HG02852 (cell line): ENCODE data around the gene GUK1.

Experiments used
- ATAC-seq: cut with Tn5 transposase; IDR thresholded peaks from one replicate; pipeline ENCODE4 v1.9.1; 2021; ENCODE audit warnings: mild to moderate bottlenecking, moderate library complexity; ENCODE audit not compliant: unreplicated experiment

Gene GUK1

DNA sequence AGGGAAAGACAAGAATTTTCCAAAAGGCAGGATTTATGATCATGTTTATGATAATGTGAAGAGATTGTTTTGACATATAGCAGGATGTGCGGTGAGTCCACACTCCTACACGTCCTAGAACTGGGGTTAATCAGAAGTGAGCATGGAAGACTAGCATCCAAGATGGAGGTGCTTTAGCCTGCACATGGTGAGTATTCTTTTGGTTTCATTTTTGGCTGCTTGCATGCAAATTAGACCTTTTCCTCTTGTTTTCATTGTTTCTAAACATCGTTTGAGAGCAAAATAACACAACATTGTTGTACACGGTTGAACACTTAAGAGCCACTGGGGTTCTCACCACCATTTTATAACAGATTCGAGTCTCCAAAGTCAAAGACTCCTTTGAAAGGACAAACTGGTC is 14.9 kb upstream of the GUK1 start:
- ATAC-seq = no peak

DNA sequence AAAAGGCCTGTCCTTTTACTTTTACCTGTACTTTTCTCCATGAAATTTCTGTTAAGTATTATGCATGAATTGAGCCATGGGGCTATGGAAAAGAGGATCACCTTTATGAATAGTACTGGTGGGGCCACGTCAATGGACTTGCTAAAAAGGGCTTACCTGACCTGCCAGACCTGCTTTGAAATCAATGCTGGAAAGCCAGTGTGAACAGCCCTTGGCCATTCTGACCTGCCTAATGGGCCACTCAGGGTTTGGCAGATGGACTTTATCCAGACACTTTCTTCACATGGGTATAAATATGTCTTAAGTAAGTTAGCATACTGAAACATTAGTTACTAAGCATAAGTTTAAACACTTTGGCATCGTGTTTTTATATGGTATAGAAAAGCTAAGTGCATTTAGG is 8.3 kb upstream of the GUK1 start:
- no peak for ATAC-seq

DNA sequence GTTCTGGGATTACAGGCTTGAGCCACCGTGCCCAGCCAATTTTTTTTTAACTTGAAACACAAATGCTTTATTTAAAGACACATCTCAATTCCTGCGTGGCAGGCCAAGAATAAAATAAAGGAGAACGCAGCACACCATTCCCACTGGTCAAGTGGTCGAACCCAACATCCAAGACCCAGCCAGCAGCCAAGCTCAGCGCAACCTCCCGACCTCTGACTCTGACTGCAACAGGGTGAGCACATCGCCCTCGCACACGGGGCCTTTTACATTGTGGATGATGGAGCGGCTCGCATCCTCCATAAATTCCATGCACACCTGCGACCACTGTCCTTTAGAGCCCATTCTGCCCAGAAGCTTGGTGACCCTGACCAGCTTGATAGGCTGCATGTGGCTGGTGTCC is 5.5 kb upstream of the GUK1 start:
- no peak for ATAC-seq

DNA sequence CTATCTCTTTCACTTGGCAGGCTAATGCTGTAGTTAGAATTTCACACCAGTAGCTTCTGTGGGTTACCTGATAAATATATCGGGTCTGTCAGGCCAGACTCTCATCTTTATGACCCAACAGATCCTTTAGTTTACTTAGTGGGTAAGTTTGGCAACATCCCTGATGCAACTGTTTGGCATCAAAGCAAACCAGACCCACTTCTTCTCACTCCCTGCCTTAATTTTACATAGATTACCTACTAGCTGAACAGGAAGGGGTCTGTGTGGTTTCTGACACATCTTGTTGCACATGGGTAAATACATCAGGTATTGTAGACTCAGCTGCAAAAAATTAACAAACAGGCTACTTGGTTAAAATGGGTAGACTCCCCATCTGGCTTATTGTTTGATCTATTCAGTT is 3.2 kb upstream of the GUK1 start:
- ATAC-seq = no peak

DNA sequence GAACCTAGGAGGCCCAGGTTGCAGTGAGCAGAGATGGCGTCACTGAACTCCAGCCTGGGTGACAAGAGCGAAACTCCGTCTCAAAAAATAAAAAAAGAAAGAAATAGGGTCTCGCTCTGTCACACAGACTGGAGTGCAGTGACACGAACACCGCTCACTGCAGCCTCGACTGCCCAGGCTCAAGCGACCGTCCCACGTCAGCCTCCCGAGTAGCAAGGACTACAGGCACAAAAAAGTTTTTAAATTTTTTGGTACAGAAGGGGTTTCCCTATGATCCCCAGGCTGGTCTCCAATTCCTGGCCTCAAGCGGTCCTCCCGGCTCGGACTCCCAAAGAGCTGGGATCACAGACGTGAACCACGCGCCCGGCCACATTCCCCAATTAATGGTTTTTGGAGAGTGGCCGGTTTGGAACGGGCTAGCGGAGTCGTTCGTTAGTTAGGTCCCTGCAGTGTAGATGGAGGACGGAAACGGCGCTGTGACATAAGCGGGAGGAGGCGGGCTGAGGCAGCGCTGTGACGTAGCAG is 611 bp upstream of the GUK1 start:
- ATAC-seq = no peak

DNA sequence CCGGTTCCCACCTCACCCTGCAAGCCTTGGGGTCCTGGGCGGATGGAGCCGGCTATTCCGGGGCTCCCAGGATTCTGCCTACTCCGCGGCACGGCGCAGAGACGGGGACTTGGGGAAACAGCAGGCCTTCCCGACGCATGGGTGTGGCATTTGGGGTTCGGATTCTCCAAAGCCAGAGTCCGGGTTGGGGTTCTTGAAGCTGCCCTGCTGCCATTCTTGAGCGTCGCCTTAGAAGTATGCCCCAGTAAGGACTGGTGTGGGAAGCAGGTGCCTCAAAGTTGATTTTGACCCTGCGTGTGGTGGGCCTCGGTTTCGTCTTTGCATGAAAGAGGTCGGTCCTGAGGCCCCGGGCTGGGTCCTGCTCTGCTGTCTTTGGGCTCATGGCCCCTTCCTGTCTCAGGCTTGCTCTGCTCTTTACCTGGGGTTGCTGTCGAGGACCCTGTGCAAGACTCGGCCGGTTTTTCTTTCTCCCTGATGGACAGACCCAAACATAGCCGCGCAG is 696 bp downstream of the GUK1 start:
- no peak for ATAC-seq

DNA sequence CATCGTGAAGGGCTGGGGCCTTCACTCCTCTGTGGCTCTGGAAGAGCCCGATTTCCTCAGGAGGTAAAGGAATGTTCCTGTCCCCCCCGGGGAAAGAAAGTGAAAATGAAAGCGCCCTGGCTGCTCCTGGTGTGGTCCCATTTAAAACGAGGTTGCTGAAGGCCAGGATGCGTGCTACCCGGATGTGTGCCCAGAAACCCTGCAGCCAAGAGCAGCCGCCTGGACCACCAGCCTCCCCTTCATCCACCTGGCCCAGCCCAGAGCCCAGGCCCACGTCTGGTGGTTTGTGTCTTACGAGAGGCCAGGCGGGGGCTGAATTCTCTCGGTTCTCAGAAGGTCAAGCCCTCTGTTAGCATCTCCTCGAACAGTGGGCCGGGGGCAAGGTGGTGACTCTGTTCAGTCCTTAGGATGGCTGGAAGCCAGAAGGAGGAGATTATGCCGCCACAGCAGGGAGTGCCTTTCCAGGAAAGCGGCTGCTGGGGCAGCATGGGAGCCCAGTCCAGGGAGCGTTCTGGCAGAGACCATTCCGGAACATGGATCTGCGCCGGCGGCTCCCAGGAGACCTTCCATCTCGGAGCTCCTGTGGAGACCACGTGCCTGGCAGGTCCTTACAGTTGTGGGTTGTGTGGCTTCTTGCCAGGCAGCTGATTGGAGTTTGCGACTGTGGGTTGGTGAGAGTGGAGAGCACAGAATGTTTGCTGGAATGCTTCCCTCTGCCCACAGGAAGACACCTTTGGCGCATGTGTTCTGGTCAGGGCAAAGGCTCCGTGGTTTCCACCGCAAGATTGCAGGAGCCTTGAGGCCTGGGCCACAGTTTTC is 1.4 kb downstream of the GUK1 start:
- no peak for ATAC-seq

DNA sequence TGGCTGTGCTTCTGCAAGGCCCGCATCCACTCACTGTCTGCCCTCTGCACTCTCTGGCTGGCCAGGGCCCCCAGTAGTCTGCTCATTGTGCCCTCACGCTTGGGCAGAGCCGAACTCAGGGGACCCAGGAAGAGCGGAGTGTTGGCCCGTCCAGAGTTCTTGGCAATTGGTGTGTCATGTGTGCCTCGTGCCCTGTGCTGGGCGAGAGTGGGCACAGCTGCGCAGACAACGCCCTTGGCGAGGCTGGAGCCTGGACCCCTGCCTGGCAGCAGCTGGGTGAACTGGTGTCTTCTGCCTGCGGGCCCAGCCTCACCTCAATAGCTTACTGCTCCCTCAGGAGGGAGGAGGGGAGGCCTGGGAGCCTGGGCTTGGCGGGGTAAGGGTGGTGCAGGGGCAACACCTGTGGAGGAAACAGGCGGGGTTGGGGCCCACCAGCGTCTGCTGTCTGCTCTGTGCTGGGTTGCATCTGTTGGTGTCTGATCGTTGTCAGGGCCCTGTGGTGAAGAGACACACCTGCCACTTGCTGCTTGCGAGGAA is 2.1 kb downstream of the GUK1 start:
- no peak for ATAC-seq

DNA sequence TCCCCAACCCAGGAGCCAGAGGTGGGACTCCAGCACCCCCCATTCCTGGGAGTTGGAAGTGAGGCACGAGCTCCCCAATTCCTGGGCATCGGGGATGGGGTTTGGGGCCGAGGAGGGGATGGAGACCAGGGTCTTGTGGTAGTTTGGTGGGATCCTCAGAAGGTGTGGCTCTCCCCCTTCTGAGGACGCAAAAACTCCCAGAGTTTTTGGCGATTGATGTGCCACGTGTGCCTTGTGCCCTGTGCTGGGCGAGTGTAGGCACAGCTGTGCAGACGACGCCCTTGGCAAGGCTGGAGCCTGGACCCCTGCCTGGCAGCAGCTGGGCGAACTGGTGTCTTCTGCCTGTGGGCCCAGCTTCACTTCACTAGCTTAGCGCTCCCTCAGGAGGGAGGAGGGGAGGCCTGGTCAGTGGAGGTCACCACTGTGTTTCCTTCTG is 2.6 kb downstream of the GUK1 start:
- ATAC-seq = no peak

DNA sequence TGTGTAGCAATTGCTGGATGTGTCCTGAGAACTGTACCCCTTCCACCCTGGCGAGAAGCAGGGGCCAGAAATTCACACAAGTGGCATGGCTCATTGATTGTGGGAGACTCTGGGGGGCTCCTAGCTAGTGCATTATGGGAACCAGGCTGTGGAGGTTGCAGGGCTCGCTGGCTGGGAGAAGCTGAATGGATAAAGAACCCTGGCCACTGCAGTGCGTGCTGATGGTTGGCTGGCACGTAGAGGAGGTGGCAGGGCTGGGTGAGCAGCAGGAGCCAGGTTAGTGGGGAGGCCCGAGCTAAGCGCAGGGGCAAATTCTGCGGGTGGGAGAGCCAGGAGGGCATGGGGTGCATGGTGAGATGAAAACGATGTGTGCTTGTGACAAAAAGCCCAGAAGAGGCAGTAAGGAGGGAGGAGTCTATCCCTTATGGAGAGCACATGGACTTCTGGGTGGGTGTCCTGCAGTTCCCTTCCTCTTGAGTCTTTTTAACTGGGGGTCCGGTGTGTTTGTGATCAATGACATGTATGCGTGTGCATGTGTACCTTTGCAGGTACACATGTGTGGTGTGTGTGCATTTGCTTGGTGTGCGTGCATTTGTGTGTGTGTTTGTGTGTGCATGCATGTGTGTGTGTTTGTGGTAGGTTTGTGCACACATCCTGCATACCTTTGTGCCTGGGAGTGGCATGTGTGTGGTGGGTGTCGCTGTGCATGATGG is 3.6 kb downstream of the GUK1 start:
- ATAC-seq = no peak

DNA sequence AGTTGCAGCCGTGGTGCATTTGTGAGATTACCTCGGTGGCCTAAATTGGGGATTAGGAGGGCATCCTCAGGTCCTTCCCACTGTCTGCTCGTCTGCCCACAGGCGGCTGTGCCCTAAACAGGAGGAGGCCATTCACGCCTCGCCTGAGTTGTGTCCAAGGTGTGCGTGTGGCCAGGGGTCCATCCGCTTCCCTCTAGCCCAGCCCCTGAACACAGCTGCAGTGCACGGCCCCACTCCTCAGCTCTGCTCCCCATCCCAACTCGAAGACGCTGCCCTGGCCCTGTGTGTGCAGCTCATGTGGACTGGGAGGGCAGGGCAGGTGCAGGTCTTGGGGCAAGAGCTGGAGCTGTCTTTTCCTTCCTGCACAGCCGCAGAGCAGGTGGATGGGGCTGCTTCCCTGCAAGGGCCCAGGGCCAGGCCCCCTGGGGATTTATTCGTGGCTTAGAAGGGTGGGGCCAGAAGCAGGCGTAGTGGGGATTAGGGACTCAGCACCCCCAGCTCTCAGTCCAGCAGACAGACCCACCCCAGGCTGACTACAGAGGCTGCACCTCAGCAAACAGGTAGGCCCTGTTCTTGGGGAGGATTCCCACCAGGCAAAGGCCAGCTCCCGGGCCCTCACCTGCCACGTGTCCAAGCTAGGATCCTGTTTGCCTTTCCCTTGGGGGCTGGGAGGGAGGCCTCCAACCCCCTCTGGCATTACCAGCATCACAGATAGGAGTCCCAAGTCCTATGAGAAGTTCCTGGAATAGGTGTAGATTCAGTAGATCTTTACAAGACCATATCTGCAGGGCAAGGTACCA is 4.3 kb downstream of the GUK1 start:
- no peak for ATAC-seq

DNA sequence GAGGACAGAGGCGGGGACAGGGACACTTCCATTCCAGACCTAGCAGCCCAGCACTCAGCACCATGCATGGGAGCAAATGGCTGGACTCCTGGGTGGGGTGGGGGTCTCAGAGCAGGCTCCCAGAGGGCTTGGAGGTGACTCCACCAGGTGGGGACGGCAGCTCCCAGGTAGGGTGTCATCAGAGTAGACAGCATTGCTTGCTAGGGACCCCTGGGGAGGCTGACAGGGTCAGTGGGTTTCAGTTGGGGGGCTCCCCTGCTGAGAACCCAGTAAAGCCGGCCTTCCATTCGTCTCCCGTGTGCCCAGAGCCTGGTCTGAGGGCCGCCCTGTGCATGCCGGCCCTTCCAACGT is 4.9 kb downstream of the GUK1 start:
- no peak for ATAC-seq

DNA sequence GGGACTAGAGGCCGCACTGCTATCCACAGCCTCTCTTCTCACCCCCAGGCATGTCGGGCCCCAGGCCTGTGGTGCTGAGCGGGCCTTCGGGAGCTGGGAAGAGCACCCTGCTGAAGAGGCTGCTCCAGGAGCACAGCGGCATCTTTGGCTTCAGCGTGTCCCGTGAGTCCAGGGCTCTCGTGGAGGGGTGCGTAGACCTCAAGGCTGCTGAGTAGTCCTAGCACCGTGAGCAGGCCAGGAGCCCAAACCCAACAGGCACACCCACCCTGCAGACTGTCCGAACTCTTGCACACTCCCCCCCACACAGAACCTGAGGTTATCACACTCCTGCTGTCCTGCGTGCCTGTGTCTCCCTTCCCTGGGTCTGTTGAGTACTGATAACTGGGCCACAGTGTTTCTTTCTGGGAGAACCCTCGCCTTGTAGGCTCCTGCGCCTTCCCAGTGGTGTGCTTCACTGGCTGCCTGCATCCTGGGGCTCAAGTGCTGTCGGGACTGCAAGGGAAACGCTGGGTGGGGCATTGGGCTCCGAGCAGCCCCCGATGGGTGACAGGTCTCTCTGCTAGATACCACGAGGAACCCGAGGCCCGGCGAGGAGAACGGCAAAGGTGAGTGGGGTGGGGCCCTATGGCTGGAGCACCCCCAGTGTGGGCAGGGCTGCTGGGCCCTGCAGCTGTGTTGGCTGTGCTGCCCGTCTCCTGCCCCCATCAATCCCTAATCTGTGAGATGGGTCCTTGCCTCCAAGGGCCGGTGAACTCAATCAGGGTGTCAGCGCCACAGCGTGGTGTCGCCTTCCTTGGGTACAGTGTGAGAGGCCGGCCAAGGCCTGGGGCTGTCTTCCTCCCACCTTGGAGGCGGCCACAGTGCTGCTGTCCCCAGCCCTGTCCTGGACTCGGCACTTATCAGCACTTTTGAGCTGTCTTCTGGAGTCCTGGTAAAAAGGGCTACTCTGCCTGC is 5.7 kb downstream of the GUK1 start:
- ATAC-seq = no peak

DNA sequence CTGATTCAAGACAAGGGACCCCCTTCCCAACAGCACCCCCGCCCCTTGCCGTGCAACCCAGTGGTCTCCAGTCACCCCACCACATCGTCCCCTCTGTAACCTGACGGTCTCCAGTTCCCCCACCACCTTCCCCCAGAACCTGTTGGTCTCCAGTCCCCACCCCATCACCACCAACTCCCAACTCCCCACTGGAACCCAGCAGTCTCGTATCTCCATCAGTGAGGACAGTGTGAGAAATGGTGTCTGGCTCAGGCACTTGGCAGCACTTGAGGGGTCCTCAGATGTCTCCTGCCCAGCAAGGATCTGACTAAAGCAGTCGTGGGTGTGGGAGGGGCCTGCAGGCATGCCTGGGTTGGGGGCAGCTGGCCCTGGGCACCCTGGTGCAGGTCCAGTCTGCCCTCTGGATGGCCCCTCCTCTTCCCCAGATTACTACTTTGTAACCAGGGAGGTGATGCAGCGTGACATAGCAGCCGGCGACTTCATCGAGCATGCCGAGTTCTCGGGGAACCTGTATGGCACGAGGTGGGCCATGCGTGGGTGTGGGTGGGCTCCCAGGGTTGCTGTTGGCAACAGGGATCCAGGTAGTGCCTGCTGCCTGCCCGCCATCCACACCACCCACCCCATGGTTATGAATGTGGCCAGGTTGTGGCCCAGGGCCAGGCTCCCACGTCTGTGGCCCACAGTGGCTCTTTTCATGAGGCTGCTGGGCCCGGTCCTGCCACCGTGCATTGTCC is 6.5 kb downstream of the GUK1 start:
- ATAC-seq = no peak

DNA sequence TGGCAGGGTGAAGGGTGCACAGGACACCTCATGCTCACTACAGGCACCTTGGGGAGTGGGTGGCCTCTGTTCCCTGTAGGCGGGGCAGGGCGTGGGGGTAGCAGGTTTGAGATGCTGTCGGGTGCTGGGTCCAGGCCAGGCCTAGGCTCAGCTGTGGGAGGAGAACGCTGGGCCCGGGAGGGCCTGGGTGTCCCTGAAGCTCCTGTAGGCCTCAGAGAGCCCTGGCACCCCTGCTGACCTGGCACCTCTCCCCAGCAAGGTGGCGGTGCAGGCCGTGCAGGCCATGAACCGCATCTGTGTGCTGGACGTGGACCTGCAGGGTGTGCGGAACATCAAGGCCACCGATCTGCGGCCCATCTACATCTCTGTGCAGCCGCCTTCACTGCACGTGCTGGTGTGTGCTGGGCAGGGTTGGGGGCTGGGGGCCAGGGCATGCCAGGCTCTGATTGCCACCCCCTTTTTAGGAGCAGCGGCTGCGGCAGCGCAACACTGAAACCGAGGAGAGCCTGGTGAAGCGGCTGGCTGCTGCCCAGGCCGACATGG is 7.1 kb downstream of the GUK1 start:
- no peak for ATAC-seq

DNA sequence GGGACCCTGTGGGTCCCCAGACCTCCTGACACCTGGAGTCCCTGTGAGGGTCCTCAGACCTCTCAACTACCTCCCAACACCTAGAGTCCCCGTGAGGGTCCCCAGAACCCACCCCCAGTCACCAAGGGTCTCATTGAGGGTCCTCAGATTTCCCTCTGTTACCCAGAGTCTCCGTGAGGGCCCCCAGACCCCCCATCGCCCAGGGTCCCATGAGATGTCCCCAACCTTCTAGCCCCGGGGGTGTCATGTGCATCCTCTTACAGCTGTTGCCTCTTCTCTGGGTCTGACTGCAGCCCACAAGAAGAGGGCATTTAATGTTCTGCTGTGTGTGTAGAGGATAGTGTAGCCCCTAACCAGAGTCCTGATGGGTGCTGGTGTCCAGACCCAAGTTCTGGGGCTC is 7.7 kb downstream of the GUK1 start:
- no peak for ATAC-seq

DNA sequence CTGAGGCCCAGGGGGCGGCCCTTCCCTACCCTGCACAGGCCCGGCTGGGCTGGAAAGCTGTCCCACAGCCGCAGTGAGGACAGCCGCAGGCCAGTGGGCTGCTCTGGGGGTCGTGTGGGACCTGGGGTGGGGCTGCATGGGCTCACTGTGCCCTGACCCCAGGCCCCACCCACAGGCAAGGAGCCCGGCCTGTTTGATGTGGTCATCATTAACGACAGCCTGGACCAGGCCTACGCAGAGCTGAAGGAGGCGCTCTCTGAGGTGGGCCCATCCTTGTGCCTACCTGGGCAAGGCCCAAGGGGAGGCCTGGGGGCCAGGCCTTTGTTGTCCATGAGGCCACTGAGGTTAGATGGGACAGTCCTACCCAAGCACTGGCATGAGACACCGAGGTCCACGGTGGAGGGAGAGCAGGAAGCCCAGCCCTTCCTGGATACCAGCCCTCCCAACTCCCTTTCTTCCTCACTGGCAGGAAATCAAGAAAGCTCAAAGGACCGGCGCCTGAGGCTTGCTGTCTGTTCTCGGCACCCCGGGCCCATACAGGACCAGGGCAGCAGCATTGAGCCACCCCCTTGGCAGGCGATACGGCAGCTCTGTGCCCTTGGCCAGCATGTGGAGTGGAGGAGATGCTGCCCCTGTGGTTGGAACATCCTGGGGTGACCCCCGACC is 8.2 kb downstream of the GUK1 start:
- ATAC-seq = no peak

DNA sequence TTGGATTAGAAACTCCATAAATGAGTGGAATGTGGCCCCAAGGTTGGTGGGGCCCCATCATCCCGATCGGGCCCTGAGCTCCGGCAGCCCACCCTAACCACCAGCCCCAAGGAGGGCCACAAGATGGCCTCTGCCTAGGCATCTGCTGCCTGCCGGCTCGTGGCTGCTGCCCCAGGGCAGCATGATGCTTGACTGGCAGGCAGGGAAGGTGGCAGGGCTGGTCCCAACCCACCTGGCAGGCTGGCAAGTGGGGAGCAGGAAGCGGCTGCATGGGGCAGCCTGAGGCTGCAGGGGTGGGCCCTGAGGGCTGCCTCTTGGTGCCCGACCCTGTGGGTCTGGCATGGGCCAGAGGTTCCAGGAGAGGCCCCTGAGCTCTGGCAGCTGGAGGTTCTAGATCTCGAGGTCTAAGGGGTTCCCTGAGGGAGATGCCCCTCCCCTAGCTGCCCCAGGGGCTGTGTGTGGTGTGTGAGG is 8.9 kb downstream of the GUK1 start:
- no peak for ATAC-seq
